HL-60/S4 treated with phorbol 12-myristate 13-acetate at 8.2 ng/mL for 4 days and 3 days (cell line): ENCODE measurements around the gene SP6.

ENCODE experiments used
- in situ Hi-C: fragments of 300-500 bp; cut with MboI; formaldehyde crosslinking; loops from 2 replicates; pipeline ENCODE4 v1.15.0; 2022; ENCODE audit warnings: low sequenced_read_pairs

SP6 gene

GRCh38 chr17:47857551-47858455 is 6.8 kb upstream of the SP6 start:
- in situ Hi-C loops, result no loop called here

DNA sequence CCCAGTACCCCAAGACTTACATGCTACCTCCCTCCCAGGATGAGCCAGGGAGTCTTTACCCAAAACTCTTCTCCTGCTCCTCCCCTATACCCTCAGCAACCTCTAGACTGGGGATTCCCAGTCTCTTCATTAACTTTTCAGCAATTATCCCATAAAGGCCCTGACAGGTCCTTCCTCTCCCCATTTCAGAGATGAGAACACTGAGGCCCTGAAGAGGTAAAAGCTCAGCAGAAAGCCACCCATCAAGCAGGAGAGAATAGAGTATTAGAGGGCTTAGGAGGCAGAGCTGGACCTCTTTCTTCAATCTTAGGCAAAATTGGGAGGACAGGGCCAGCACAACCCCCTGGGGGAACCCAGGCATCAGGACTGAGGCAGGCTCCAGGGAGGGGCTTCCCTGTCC is 5.9 kb upstream of the SP6 start:
- in situ Hi-C loops, result no loop called here

DNA sequence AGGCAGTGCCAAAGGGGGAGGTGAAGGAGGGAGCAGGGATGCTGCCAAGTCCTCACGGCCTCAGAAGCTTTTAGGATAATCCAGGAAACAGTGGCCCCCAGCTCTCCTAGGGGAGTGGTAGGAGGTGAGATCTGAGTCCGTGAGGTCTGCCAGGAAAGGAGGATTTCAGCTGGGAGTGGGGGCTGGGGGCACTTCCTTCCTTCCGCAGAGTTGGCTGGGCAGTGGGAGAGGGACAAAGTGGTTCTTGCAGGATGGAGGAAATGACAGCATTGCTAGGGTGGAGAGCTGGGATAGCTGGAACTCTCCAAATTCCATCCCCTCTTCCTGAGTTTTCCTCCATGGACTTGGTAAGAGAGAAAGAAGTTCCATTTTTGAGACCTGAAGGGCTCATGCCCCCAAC is 4.8 kb upstream of the SP6 start:
- in situ Hi-C loops, result no loop called here

GRCh38 chr17:47853616-47854015 is 2.7 kb upstream of the SP6 start:
- in situ Hi-C loops, result no loop called here

GRCh38 chr17:47852113-47852949 is 1.4 kb upstream of the SP6 start:
- in situ Hi-C loops, result no loop called here

GRCh38 chr17:47851764-47852112 is 775 bp upstream of the SP6 start:
- in situ Hi-C loops, result no loop called here

DNA sequence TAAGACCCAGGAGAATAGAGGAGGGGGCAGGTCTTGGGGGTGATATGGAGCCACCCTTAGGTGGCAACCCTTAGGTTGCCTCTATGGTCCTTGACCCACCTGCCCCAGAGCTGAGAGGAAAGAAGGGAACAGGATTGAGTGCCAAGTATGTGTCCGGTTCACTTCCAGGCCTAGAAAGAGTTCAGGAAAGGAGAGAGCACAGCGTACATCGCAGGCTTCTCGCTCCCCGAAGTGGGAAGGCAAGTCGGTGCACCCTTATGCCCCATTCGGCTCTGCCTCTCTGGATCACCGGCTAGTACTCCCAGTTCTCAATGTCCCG is 631 bp downstream of the SP6 start:
- in situ Hi-C loops, result no loop called here

- in situ Hi-C loops, result no loop called here
Observed at GRCh38 chr17:47848198-47848513, 2.8 kb downstream of the SP6 start.

GRCh38 chr17:47847341-47848197 is 3.4 kb downstream of the SP6 start:
- in situ Hi-C loops, result no loop called here

DNA sequence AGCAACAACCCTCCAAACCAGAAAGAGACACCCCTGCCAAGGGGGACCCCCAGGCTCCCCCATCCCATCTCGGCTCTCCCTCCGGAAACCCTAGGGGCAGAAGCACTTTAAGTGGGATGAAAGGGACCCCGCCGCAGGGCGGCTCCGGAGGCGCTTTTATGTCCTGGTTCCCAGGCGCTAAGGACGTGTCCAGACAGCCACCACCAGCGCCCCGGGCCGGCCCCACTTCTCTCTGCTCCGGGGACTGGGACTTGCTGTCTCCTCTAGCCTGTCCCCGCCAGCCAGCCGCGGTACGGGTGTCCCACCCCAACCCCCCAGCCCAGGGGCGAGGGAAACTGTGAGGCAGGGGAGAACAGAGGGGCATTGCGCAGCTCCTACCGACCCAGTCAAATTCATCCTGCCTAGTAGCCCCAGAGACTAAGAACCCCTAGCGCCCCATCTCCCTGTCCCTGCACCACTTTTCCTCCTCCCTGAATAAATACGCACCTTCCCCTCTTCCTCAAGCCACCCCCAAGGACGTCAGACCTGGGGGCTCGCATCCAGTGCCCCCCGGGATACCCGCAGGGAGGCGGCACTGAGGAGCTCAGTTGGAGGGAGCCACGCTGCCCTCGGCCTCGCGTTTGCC is 4.1 kb downstream of the SP6 start:
- in situ Hi-C loops, result no loop called here

- in situ Hi-C loops, result no loop called here
Observed at GRCh38 chr17:47845716-47846075, 5.3 kb downstream of the SP6 start.

DNA sequence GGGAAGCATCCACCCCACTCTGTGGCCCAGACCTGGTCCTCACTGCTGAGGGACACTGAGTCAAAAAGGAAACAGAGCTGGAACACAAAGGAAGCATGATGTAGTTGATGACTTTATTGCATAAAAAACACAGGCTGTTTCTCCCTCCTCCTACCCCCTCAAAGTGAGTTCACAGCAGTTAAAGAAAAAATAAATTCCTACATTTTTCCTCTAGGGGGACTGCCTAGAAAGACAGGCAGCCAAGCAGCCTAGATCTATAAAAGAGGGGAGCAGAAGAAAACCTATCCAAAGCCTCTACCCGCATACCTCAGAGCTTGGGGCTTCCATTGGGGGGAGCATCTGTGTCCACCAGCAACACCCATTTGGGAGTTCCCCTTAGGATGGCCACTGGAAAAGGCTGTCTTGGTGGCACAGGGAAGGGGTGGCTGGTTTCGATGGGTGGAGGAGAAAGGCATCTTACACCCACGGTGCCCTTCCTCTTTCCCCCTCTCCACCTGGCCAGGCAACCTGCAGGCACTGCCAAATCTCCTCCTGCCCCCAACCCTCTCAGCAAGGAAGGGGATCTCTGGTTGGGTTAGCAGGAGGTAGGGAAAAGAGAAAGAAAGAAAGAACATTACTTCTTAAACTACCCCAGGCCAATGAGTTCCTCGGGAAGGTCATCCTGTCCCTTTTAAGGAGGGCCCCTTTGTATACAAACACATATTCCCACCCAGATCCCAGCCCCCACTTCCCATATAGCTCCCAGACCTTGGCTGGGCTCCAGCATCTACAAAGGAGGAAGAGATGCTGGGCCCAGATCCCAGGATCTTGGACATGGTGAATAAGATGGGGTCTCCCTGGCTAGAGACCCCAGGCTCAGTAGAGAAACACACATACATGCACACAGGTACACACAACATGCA is 5.9 kb downstream of the SP6 start:
- in situ Hi-C loops, result loop anchor here (5.0 kb wide), 1 partner anchor 42 kb away; no protein-coding TSS in a partner anchor

DNA sequence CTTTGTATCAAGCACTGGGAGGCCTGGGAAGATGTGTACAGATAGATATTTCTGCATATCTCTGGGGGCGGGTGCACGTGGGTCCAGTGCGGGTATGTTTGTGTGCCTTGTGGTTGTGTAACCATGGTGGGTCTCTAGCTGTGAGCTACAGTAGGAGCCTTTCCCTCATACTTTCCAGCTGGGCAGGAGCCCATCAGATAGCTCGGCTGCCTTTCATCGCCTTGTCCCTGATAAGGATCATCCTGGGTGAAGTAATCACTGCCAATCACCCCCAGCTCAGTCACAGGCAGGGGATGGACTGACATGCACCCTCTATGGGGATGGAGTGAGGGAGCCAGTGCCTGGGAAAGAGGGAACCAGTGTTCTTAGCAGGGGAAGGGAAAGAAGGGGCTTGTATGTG is 6.7 kb downstream of the SP6 start:
- in situ Hi-C loops, result loop anchor here (5.0 kb wide), 1 partner anchor 43 kb away; no protein-coding TSS in a partner anchor

DNA sequence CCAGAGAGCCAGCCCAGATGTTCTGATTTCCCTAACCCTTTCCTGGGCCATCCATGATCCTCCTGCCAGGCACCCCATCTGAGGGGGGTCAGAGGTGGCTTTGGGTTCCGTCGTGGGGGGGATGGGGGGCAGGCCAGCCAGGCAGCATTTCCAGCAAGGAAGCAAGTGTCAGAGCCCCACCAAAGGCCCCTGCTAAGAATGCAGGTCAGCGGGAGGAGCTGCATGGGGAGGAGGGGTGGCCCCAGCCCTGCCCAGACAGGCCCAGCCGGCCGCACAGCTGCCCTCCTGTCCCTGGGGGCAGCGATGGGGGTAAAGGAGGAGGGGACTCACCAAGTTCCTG is 7.6 kb downstream of the SP6 start:
- in situ Hi-C loops, result loop anchor here (5.0 kb wide), 1 partner anchor 44 kb away; no protein-coding TSS in a partner anchor

GRCh38 chr17:47841488-47842291 is 9.3 kb downstream of the SP6 start:
- in situ Hi-C loops, result loop anchor here (5.0 kb wide), 1 partner anchor 46 kb away; no protein-coding TSS in a partner anchor

DNA sequence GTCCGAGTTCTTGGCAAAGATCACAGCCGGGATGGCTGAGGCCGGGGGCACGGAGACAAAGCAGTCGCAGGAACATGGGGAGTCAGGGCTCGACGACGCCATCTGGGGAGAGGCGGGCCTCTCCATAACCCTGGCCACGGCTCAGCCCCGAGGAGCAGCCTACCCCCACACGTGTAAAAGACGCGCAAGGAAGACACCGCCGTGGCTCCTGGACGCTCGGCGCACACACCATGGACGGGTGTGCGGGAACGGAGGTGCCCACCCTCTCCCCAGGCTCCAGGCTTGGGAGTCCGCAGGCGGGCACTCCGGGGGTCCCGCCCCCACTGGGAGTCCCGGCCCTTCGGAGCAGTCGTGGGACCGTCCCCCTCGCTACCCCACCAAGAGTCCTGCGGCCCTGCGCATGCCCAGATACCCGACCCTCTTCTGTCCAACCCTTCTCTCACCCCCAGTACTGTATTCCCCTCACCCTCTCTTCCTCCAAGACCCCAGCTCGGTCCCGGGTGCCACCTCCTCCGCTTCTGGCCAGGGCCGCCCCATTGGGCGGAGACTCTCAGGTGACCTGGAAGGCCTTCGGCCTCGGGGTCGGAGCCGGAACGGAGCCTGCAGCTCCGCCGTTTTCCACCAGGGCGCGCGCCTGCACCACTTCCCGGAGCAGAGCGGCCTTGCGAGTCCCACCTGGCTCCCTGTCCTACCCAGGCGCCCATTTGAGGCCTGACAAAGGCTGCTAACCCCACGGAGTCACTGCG is 10.0 kb downstream of the SP6 start, which contains the start of gene SCRN2:
Gene SCRN2 (minus strand): TSS at position 532 of the 746 bp plus-strand sequence. CDS start 430 bp downstream, at position 102.
- in situ Hi-C loops, result loop anchor here (5.0 kb wide), 1 partner anchor 46 kb away; no protein-coding TSS in a partner anchor

GRCh38 chr17:47840001-47840741 is 10.8 kb downstream of the SP6 start:
- in situ Hi-C loops, result loop anchor here (5.0 kb wide), 1 partner anchor 47 kb away; no protein-coding TSS in a partner anchor
